AG04449 (cell line): Measurements from ENCODE around the gene DNPH1.

ENCODE experiments used
- CTCF ChIA-PET: fragments of 350-600 bp; formaldehyde crosslinking; extraction: SDS; loops from one replicate; lab custom pipeline; 2021; ENCODE audit warnings: antibody characterized with exemption; lab: Yijun Ruan, JAX
- POLR2A ChIA-PET: fragments of 400-600, 350-600 bp; formaldehyde crosslinking; extraction: SDS; loops from one replicate; lab custom pipeline; 2020; ENCODE audit warnings: antibody characterized with exemption, inconsistent platforms; lab: Yijun Ruan, JAX
- DNase-seq: peaks from one replicate; pipeline ENCODE4 v3.0.0-alpha.2; 2010; ENCODE audit warnings: low read depth, low spot score
- H3K4me3 ChIP-seq: 2 replicates; pipeline ENCODE4 v1.5.1; 2011; ENCODE audit warnings: low read depth, mild to moderate bottlenecking, control low read depth, low read length
- CTCF ChIP-seq: IDR thresholded peaks from one replicate; pipeline ENCODE4 v1.5.1; 2011; ENCODE audit warnings: mild to moderate bottlenecking, moderate library complexity, low read length, control low read depth, inconsistent platforms; ENCODE audit not compliant: insufficient read depth; ENCODE audit errors: missing control alignments

The DNPH1 gene

GRCh38 chr6:43256670-43257366 lies 27.5 kb upstream of the DNPH1 start:
- no peak for TF ChIP-seq CTCF
- CTCF ChIA-PET = interaction anchor here (1.2 to 2.0 kb wide), 3 partner anchors 27 to 78 kb away, joined by 3 to 7 read pairs (median 4); partner anchors contain the start of gene DNPH1
- POLR2A ChIA-PET = no interaction called here

GRCh38 chr6:43255408-43256054 lies 26.2 kb upstream of the DNPH1 start:
- no peak for DNase-seq
- CTCF ChIA-PET = interaction anchor here (0.9 to 2.0 kb wide), 5 partner anchors 11 to 79 kb away, joined by 3 to 7 read pairs (median 3); partner anchors contain the start of gene DNPH1
- H3K4me3 ChIP-seq = no peak overlapping the region
- POLR2A ChIA-PET = no interaction called here
- TF ChIP-seq CTCF = no peak

More at GRCh38 chr6:43256670-43257366, 27.5 kb upstream of the DNPH1 start:
- H3K4me3 ChIP-seq = no peak overlapping the region
- DNase-seq = no peak

DNA sequence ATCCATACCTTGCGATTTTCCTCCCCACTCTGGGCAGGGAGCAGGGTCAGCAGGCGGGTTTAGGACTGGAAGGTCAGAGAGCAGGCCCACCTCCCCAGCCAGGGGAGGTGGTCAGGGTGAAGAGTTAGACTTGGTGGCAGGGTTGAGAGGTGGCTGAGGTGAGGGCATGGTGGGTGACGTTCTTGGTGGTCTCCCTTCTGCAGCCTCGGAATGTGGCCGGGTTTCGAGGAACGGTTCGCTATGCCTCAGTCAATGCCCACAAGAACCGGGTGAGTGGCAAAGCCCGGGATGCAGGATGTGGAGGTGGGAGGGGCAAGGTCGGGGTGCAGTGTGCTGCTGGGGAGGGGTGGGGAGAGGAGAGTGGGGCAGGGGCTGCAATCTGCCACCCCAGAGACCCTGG lies 25.6 kb upstream of the DNPH1 start:
- POLR2A ChIA-PET = no interaction called here
- no peak for TF ChIP-seq CTCF
- CTCF ChIA-PET = interaction anchor here (2.9 to 4.9 kb wide), 2 partner anchors 8 to 25 kb away, joined by 10 to 32 read pairs; partner anchors contain the start of gene DNPH1
- H3K4me3 ChIP-seq = no peak overlapping the region
- DNase-seq = no peak

- no peak for TF ChIP-seq CTCF
- ChIA-PET POLR2A (no interaction called here), CTCF (interaction anchor here (2.9 to 4.9 kb wide), 2 partner anchors 9 to 25 kb away, joined by 10 to 32 read pairs; partner anchors contain the start of gene DNPH1)
- H3K4me3 ChIP-seq = no peak overlapping the region
- DNase-seq = no peak
Observed at GRCh38 chr6:43254138-43254817, 25.0 kb upstream of the DNPH1 start.

- DNase-seq = no peak
- ChIA-PET CTCF (interaction anchor here (0.7 to 4.9 kb wide), 5 partner anchors 10 to 81 kb away, joined by 3 to 32 read pairs (median 4); partner anchors contain the start of gene DNPH1), POLR2A (no interaction called here)
- TF ChIP-seq CTCF = no peak
- no peak overlapping the region for H3K4me3 ChIP-seq
Observed at GRCh38 chr6:43253401-43253800, 24.1 kb upstream of the DNPH1 start.
